Measurements from ENCODE around the gene ITIH5.
A peak's percentile ranks its signal among the peaks of the same experiment; 100 is the strongest.
"Not testable (repeated sequence)": the region's sequence is repeated elsewhere in the genome, so short reads cannot be mapped to it uniquely, and the experiment has no call there.

The ITIH5 gene

DNA sequence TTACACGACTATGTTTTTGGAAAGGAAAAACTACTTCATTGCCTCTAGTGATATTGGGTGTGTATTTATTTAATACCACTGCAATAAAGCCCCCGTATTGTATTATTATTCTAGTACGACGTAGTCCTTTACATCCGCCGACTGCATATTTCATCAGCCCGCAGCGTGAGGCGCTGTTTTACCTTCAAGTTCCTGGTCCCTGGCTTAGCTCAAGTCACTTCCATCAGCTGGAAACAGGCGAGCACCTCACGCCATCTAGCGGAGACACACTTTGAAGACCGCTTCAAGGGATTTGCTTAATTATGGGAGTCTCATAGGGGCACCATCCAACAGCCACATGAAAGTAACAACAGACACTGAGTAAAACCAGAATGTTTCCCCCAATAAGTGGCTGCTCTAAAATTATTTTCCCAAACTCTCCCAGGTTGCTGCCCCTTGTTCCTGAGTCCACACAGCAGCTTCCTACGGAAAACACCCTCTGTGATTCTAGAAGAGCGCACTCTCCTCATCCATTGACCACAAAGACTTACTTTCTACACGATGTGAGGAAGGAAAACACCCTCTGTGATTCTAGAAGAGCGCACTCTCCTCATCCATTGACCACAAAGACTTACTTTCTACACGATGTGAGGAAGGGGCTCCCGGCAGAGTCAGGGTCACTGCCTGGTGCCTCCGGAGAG is 20.6 kb upstream of the ITIH5 start:
- peak; percentile 96 for DNase-seq (ENCODE audit: low spot score)

DNA sequence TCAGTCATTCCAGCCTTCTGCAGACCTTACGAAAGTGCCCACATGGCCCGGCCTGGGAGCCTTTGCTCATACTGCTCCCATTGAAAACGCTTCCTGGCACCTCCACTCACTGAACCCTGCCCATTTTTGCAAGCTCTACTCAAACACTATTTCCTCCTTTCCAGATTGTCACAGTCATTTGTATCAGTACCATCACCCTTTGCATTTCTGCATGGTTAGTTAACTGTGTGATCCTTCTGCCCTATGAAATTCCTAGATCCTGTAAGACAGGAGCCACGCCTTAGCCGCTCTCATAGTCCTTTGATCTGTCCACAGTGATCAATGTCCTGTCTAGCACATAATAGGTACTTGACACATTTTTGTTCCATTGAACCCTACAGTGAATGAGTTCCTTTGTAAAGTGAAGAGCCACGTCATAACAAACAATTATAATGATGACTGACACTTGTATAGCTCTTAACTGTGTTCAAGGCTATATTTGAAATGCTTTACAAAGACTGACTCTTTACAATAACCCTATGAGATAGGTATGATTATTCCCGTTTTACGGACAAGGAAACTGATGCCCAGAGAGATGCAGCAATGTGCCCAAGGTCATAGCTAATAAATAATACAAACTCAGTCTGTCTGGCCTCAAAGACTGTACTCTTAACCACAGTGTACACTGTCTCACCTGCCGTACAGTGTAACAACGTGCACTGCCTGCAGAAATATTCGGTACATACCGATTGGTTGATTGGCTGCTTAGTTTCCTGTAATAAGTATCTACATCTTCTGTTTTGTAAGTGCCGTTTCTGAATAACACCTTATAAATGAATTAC is 19.8 kb upstream of the ITIH5 start:
- peak; percentile 97 for DNase-seq (ENCODE audit: low spot score)

DNA sequence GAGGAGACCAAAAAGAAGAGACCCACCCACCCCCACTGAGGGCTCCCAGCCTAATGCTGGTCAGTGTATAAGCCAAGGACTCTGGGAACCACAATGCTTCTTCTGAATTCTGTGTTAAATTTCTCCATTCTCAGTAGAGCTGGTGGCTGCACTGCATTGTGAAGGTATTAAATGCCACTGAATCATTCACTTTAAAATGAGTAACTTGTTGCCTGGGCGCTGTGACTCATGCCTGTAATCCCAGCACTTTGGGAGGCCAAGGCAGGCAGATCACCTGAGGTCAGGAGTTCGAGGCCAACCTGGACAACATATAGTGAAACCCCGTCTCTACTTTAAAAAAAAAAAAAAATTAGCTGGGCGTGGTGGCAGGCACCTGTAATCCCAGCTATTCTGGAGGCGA is 13.3 kb upstream of the ITIH5 start:
- not testable (repeated sequence) for DNase-seq (ENCODE audit: low spot score)

DNA sequence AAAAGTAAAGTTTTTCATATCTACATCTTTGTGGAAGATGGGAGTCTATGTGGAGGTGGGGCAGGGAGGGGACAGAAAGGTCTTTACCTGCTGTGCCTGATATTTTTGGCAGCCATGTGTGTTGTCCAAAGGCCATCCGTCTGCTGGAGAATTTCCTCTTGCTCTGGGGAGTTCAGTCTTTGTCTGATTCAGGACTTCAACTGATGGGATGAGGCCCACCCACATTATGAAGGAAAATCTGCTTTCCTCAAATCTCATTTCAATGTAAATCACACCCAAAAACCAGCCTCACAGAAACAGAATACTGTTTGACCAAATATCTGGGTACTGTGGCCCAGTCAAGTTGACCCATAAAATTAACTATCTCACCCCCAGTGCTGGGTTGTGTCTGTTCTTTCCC is 12.5 kb upstream of the ITIH5 start:
- DNase-seq (ENCODE audit: low spot score), result no peak

DNA sequence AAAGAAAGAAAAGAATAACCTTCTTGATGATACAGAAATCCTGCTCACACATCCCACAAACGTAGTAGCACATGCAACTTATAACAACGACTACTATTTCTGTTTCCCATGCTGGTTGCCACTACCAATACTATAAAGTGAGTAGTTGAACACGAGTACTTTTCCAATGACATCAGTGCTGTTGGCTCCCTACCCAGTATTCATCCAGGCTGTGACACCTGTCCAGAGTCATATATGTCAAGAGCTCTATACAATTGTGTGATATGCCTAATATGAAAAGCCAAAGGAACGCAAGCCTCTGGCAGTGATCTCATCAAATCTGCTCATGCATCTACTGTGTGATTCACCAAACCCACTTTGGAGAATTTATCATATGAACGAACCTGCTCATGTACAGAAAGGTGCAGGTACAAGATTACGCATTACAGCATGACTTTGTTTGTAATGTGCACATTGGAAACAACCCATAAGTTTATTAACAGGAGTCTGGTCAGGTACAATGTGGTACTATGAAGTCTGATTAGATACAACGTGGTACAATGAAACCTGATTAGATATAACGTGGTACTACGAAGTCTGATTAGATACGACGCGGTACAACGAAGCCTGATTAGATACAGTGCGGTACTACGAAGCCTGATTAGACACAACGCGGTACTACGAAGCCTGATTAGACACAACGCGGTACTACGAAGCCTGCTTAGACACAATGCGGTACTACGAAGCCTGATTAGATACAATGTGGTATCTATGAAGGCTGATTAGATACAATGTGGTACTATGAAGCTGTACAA is 5.8 kb upstream of the ITIH5 start:
- DNase-seq (ENCODE audit: low spot score), result no peak

DNA sequence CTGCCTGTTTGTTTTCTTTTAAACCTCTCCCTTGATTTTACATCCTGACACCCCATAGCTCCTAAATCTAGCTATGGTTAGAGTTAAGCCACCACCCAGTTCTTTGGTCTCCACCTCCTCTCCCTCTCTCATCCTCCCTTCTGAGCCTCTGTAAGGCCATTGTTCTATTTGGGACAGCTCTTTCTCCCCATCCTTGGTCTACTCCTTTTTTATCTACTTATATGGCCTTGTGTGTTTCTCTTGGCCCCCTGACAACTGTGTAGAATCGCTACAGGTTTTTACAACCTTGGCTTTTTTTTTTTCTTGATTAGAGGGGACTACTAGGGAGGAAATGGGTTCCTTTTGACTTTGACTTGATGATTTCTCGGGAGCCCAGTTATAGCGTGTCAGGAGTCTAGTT is 3.4 kb upstream of the ITIH5 start:
- DNase-seq (ENCODE audit: low spot score), result no peak

DNA sequence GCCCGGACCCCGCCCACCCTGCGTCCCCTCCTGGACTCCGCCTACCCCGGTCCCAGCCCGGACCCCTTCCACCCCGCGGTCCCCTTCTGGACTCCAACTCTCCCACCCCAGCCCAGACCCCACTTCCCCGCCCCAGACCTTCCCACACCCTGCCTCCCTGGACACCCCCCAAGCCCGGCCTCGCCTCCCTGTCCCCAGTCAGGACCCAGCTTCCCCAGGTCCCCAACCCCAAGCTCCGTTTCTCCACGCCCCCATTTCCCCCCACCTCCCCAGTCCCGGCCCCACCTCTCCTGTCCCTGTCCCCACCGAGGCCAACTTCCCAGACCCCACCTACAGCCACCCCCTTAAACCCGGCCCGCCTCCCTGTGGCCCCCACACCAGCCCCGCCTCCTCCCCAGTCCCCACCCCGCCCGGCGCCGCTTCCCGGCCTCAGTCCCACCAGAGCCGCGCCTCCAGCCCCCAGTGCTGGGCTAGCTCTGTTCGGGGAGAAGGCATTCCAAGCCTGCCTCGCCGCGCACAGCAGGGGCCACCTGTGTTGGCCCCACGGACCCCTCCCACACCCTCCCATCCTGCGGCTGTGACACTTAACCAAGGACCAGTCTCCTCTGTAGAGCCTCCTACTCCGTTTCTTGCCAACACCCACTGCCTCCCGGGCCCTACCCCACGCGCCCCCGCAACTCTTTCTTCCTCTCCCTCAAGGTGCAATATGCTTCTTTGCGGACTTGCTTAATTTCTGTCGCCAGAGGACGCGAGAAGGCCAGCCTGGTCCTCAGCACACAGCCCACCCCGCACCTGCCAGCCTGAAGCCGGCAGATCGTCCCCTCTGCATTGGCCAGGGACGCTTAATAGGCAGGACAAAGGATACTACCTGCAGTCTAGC is 736 bp upstream of the ITIH5 start:
- DNase-seq (ENCODE audit: low spot score), result no peak

GRCh38 chr10:7665767-7666166 is 999 bp downstream of the ITIH5 start:
- no peak for DNase-seq (ENCODE audit: low spot score)

DNA sequence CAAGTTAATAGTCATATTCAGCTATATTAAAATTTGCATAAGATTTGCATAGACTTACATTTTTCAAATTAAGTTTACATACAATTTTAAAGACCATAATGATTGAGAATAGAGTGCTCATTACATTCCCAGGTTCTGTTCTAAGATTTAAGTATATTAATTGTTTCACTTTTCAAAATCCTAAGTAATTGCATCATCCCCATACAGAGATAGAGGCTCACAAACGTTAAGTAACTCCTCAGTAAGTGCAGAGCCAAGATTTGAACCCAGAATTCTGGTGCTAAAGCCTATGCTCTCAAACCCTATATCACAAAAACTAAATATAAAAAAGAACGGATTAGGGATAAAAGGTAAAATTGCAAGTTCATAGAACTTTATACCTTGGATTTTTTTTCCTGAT is 2.1 kb downstream of the ITIH5 start:
- no peak for DNase-seq (ENCODE audit: low spot score)

- DNase-seq (ENCODE audit: low spot score), result no peak
Measured at GRCh38 chr10:7662522-7662921, 4.2 kb downstream of the ITIH5 start.

- DNase-seq (ENCODE audit: low spot score), result peak; percentile 41
Measured at GRCh38 chr10:7659560-7659959, 7.2 kb downstream of the ITIH5 start.

GRCh38 chr10:7657552-7657951 is 9.2 kb downstream of the ITIH5 start:
- DNase-seq (ENCODE audit: low spot score), result no peak

GRCh38 chr10:7657079-7657478 is 9.7 kb downstream of the ITIH5 start:
- DNase-seq (ENCODE audit: low spot score), result not testable (repeated sequence)

GRCh38 chr10:7651853-7652470 is 14.8 kb downstream of the ITIH5 start:
- no peak for DNase-seq (ENCODE audit: low spot score)

DNA sequence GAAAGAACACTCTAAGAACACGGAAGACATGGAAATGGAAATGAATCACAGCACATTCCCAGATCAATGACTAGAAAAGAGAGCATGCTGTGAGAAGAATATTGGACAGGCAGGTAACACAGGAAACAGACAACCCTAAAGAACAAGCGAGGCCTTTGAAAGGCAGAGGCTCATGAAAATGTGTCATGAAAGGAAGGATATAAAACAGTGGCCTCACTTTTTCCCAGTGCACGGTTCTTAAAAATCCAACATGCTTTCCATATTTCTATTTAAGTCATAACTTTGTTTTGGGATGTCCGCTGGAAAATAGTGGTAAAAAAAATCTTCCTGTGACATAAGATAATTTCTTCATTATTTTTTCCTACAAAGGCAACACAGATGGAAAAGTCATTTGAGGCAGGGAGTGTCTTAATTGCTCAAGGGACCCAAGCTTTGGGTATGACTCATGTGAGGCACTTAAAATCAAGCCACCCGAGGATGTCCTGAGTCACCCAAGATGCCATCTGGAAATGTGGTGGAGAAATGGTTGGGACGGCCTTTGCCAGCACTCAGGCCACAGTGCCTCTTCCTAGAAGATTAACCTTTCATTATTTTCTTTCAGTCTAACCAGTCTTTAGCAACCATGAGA is 17.0 kb downstream of the ITIH5 start:
- peak; percentile 57 for DNase-seq (ENCODE audit: low spot score)

- no peak for DNase-seq (ENCODE audit: low spot score)
Measured at GRCh38 chr10:7647062-7647664, 19.6 kb downstream of the ITIH5 start.

GRCh38 chr10:7642491-7643011 is 24.2 kb downstream of the ITIH5 start:
- DNase-seq (ENCODE audit: low spot score), result no peak

- no peak for DNase-seq (ENCODE audit: low spot score)
Measured at GRCh38 chr10:7635408-7636125, 31.2 kb downstream of the ITIH5 start.

GRCh38 chr10:7634142-7634894 is 32.4 kb downstream of the ITIH5 start:
- DNase-seq (ENCODE audit: low spot score), result no peak

Data from SW480 (cell line).